HCT116 (cell line): ENCODE measurements around the gene DENND11. TPM values are rescaled to one million over a fixed set of nuclear protein-coding genes. Genes with fewer than 3 reads are reported as not detected.

Experiments used
- ATAC-seq: fragments of 200-7000 bp; cut with Tn5 transposase; 2 replicates; pipeline ENCODE4 v1.9.1; 2020; ENCODE audit warnings: mild to moderate bottlenecking, moderate library complexity
- BruUV-seq: library from RNA; stranded (reverse); fragments of 400-500 nt; replicated peaks from 2 replicates; lab custom pipeline; 2021; lab: Mats Ljungman, UMichigan
- CTCF ChIA-PET: fragments of 300-600 bp; sonication (Branson Sonifier 250); formaldehyde crosslinking; loops from one replicate; lab custom pipeline; 2021; ENCODE audit warnings: antibody characterized with exemption; lab: Charles Lee
- POLR2A ChIA-PET: fragments of 300-600, 350-600 bp; sonication (Branson Sonifier 250); formaldehyde crosslinking; loops from one replicate; lab custom pipeline; 2021; ENCODE audit warnings: antibody characterized with exemption; lab: Charles Lee
- RAD21 ChIA-PET, 2 experiments: fragments of 300-600 bp; sonication (Branson Sonifier 250); formaldehyde crosslinking; loops; one replicate each; lab custom pipeline; 2023; ENCODE audit warnings: low total read pairs in 2 of 2; ENCODE audit not compliant: uncharacterized antibody in 2 of 2, unreplicated experiment in 2 of 2, low non-redundant PET in 1 of 2; lab: Charles Lee
- DNase-seq: peaks from one replicate; pipeline ENCODE4 v3.0.0-alpha.2; 2010; ENCODE audit warnings: low read depth, low spot score
- H2AFZ ChIP-seq: fragments of 200-600 bp; shearing (Covaris generic), sonication (generic); 2 replicates; pipeline ENCODE4 v1.6.1; 2017; ENCODE audit warnings: low read depth, mixed run types, mixed read lengths, antibody characterized with exemption, low read length; ENCODE audit not compliant: poor library complexity, severe bottlenecking
- H3K27ac ChIP-seq: 2 replicates; pipeline ENCODE4 v1.5.1; 2012; ENCODE audit warnings: low read depth, low read length
- H3K27me3 ChIP-seq: fragments of 200-600 bp; sonication (generic); 2 replicates; pipeline ENCODE4 v1.6.1; 2016; ENCODE audit warnings: mixed run types, low read length, mixed read lengths; ENCODE audit not compliant: insufficient read depth
- H3K36me3 ChIP-seq, 2 experiments: fragments of 200-500 bp in 1 of 2; fragments of 200-600 bp in 1 of 2; sonication (Bioruptor generic) in 1 of 2; sonication (generic) in 1 of 2; 2 replicates each; pipeline versions ENCODE4 v1.5.1 to v1.6.1; 2014 to 2016; ENCODE audit warnings: low read length in 2 of 2, inconsistent platforms in 1 of 2, mixed read lengths in 1 of 2, mixed run types in 1 of 2; ENCODE audit not compliant: insufficient read depth in 2 of 2, control insufficient read depth in 1 of 2
- H3K4me1 ChIP-seq, 2 experiments: fragments of 200-600 bp in 1 of 2; sonication (generic) in 1 of 2; 2 replicates each; pipeline versions ENCODE4 v1.5.1 to v1.6.1; 2012 to 2017; ENCODE audit warnings: low read length in 2 of 2, inconsistent platforms in 1 of 2, mild to moderate bottlenecking in 1 of 2, mixed read lengths in 1 of 2, mixed run types in 1 of 2, moderate library complexity in 1 of 2; ENCODE audit not compliant: insufficient read depth in 2 of 2, control insufficient read depth in 1 of 2
- H3K4me2 ChIP-seq: fragments of 200-600 bp; sonication (generic); 2 replicates; pipeline ENCODE4 v1.6.1; 2017; ENCODE audit warnings: mixed run types, low read length, mixed read lengths
- H3K4me3 ChIP-seq, 2 experiments: fragments of 200-600 bp in 1 of 2; sonication (generic) in 1 of 2; replicated peaks in 1 of 2; 2 replicates each; pipeline ENCODE4 v1.5.1; 2011 to 2016; ENCODE audit warnings: low read length in 2 of 2, control low read depth in 1 of 2, low read depth in 1 of 2, mild to moderate bottlenecking in 1 of 2, mixed read lengths in 1 of 2, mixed run types in 1 of 2
- H3K79me2 ChIP-seq: fragments of 200-600 bp; sonication (generic); 2 replicates; pipeline ENCODE4 v1.6.1; 2017; ENCODE audit warnings: mild to moderate bottlenecking, mixed run types, low read length, moderate library complexity, mixed read lengths; ENCODE audit not compliant: insufficient read depth
- H3K9ac ChIP-seq: fragments of 200-600 bp; sonication (generic); 2 replicates; pipeline ENCODE4 v1.6.1; 2016; ENCODE audit warnings: low read length, mixed read lengths
- H3K9me2 ChIP-seq: fragments of 200-600 bp; sonication (generic), shearing (Covaris generic); 2 replicates; pipeline ENCODE4 v1.6.1; 2017; ENCODE audit warnings: mixed run types, mild to moderate bottlenecking, moderate library complexity; ENCODE audit not compliant: insufficient read depth
- H3K9me3 ChIP-seq, 2 experiments: fragments of 200-500 bp in 1 of 2; fragments of 200-600 bp in 1 of 2; sonication (Bioruptor generic) in 1 of 2; sonication (generic) in 1 of 2; 2 replicates each; pipeline ENCODE4 v1.6.1; 2014 to 2017; ENCODE audit warnings: low read length in 2 of 2, mixed read lengths in 2 of 2, inconsistent platforms in 1 of 2, low read depth in 1 of 2, mild to moderate bottlenecking in 1 of 2, mixed run types in 1 of 2, moderate library complexity in 1 of 2; ENCODE audit not compliant: control insufficient read depth in 1 of 2, insufficient read depth in 1 of 2
- H4K20me1 ChIP-seq: fragments of 200-600 bp; sonication (generic), shearing (Covaris generic); 2 replicates; pipeline ENCODE4 v1.6.1; 2017; ENCODE audit warnings: mixed run types, mild to moderate bottlenecking, moderate library complexity; ENCODE audit not compliant: insufficient read depth
- CBX3 ChIP-seq: IDR thresholded peaks from 2 replicates; pipeline ENCODE4 v1.6.1; 2012; ENCODE audit warnings: low read depth
- CEBPB ChIP-seq: IDR thresholded peaks from 2 replicates; pipeline ENCODE4 v1.6.1; 2012; ENCODE audit warnings: low read depth
- EGR1 ChIP-seq: IDR thresholded peaks from 2 replicates; pipeline ENCODE4 v1.6.1; 2012; ENCODE audit warnings: low read depth
- ELF1 ChIP-seq: IDR thresholded peaks from 2 replicates; pipeline ENCODE4 v1.6.1; 2012; ENCODE audit warnings: low read depth, borderline replicate concordance
- EZH2phosphoT487 ChIP-seq: fragments of 200-600 bp; IDR thresholded peaks from 2 replicates; pipeline ENCODE4 v1.6.1; 2018; ENCODE audit warnings: antibody characterized with exemption, borderline replicate concordance
- FOSL1 ChIP-seq: IDR thresholded peaks from 2 replicates; pipeline ENCODE4 v1.6.1; 2012; ENCODE audit warnings: low read depth
- JUND ChIP-seq: IDR thresholded peaks from 2 replicates; pipeline ENCODE4 v1.6.1; 2012
- POLR2A ChIP-seq: IDR thresholded peaks from 2 replicates; pipeline ENCODE4 v1.7.0; 2011; ENCODE audit warnings: borderline replicate concordance; ENCODE audit not compliant: insufficient read depth, insufficient read length; ENCODE audit errors: extremely low read depth
- POLR2AphosphoS5 ChIP-seq: IDR thresholded peaks from 2 replicates; pipeline ENCODE4 v1.6.1; 2011; ENCODE audit warnings: mild to moderate bottlenecking, low read depth, low read length, moderate library complexity
- REST ChIP-seq: IDR thresholded peaks from 2 replicates; pipeline ENCODE4 v1.6.1; 2012; ENCODE audit warnings: low read depth
- SP1 ChIP-seq: IDR thresholded peaks from 2 replicates; pipeline ENCODE4 v1.6.1; 2012; ENCODE audit warnings: low read depth
- SRF ChIP-seq: IDR thresholded peaks from 2 replicates; pipeline ENCODE4 v1.6.1; 2012; ENCODE audit warnings: low read depth
- ZFX ChIP-seq: fragments of 450-650 bp; IDR thresholded peaks from 2 replicates; pipeline ENCODE4 v1.6.1; 2017
- ZNF274 ChIP-seq: fragments of 200-500 bp; sonication (Bioruptor generic); IDR thresholded peaks from 2 replicates; pipeline ENCODE4 v1.6.1; 2014; ENCODE audit warnings: mild to moderate bottlenecking, low read depth, low read length, inconsistent platforms
- intact Hi-C: fragments of 100-400 bp; cut with micrococcal nuclease; formaldehyde crosslinking; loops from 2 replicates; pipeline ENCODE4 v1.10.0; 2022
- total RNA-seq: library from RNA; stranded (reverse); gene quantifications from one replicate; pipeline ENCODE4 v1.2.1, GENCODE V29; 2021; ENCODE audit not compliant: unreplicated experiment
- TF ChIP-seq, protein P1 (sequence below): IDR thresholded peaks from 2 replicates; pipeline ENCODE4 v1.6.1; 2012

The DENND11 gene
- total RNA-seq, 1 experiment from 2014 or later: 23.4 TPM

- no peak for TF ChIP-seq ZFX
- no peak for TF ChIP-seq SRF
- no peak for TF ChIP-seq SP1
- no peak for TF ChIP-seq CEBPB
- TF ChIP-seq ELF1: no peak
- no peak for TF ChIP-seq ZNF274
- no peak for TF ChIP-seq POLR2AphosphoS5
- TF ChIP-seq, protein P1, sequence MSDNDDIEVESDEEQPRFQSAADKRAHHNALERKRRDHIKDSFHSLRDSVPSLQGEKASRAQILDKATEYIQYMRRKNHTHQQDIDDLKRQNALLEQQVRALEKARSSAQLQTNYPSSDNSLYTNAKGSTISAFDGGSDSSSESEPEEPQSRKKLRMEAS: no peak
- TF ChIP-seq REST: no peak
- TF ChIP-seq EGR1: no peak
- no peak for TF ChIP-seq CBX3
- no peak for TF ChIP-seq POLR2A
- no peak for TF ChIP-seq EZH2phosphoT487
- TF ChIP-seq FOSL1: no peak
- no peak for TF ChIP-seq JUND
- no TSS peak for BruUV-seq
Measured at GRCh38 chr7:141704741-141705140, 2.8 kb upstream of the DENND11 start.

More at GRCh38 chr7:141704741-141705140, 2.8 kb upstream of the DENND11 start:
- no peak overlapping the region for H3K9ac ChIP-seq
- peaks cover 8 to 10% of the 10 kb centered on the region in 2 experiments; a peak in 2 of 4 replicates for H3K4me1 ChIP-seq
- no peaks in the 10 kb centered on the region for H3K36me3 ChIP-seq
- no peaks in the 10 kb centered on the region for H3K9me2 ChIP-seq
- H3K27me3 ChIP-seq: no peaks in the 10 kb centered on the region
- DNase-seq (no peak), ATAC-seq (no peak)
- intact Hi-C loops: no loop called here
- H4K20me1 ChIP-seq: no peaks in the 10 kb centered on the region
- no peak overlapping the region for H2AFZ ChIP-seq
- ChIA-PET RAD21 (no interaction called here), CTCF (no interaction called here), POLR2A (no interaction called here)
- no peak overlapping the region for H3K4me2 ChIP-seq
- no peaks in the 10 kb centered on the region; the same call in 1 of the 2 replicates for H3K79me2 ChIP-seq
- no peak overlapping the region for H3K4me3 ChIP-seq
- H3K9me3 ChIP-seq: no peaks in the 10 kb centered on the region
- no peak overlapping the region for H3K27ac ChIP-seq
